OCI-LY7 (cell line): ENCODE measurements around the gene CREB3L1.

Source experiments
- CTCF ChIP-seq: fragments of 200-600 bp; sonication (generic); conservative IDR thresholded peaks from 2 replicates; pipeline ENCODE4 v1.5.1; 2014; ENCODE audit warnings: mild to moderate bottlenecking, antibody characterized with exemption, low read length, moderate library complexity, mixed read lengths
- EZH2phosphoT487 ChIP-seq: fragments of 200-600 bp; sonication (generic); IDR thresholded peaks from 2 replicates; pipeline ENCODE4 v1.6.1; 2018; ENCODE audit warnings: low read depth, borderline replicate concordance, mild to moderate bottlenecking, mixed run types, antibody characterized with exemption, low read length, moderate library complexity, mixed read lengths

- TF ChIP-seq CTCF (no peak), EZH2phosphoT487 (no peak)
Observed at GRCh38 chr11:46304605-46305179, 27.2 kb downstream of the CREB3L1 start.
